ENCODE results near the gene ENTPD6. TPM values are rescaled to one million over a fixed set of nuclear protein-coding genes. Genes with fewer than 3 reads are reported as not detected.

ENTPD6 gene
- total and polyA plus RNA-seq, 2 of the 4 experiments (the other 2 are of a cell fraction): 61.1 to 98.6 TPM

- no peak overlapping the region for H3K9ac ChIP-seq (ENCODE audit: low read depth, low read length)
- no peak overlapping the region for H3K18ac ChIP-seq (ENCODE audit: low read depth, low read length)
- H3K9me3 ChIP-seq (ENCODE audit: control insufficient read depth, insufficient read depth, low read length): no peaks in the 10 kb centered on the region
- dilution Hi-C loops (cut with HindIII; ENCODE audit: low sequenced_read_pairs, unreplicated experiment): no loop called here
- peaks cover 6% of the 10 kb centered on the region; the same call in 1 of the 2 replicates for H3K9me1 ChIP-seq (ENCODE audit: insufficient read depth, low read length)
- H3K27ac ChIP-seq (ENCODE audit: insufficient read depth, low read length): no peak overlapping the region
- peaks cover 9 to 25% of the 10 kb centered on the region in 2 experiments for H3K79me1 ChIP-seq (ENCODE audit: low read depth in 1 of 2, low read length in 2 of 2)
- H4K91ac ChIP-seq (ENCODE audit: insufficient read depth, low read depth, low read length): no peak overlapping the region
- TF ChIP-seq CTCF (conservative IDR thresholded peaks at IDR 0.05; ENCODE audit: low read depth, low read length) (no peak), POLR2A (IDR thresholded peaks at IDR 0.05; ENCODE audit: low read depth, low read length) (no peak), CHD1 (IDR thresholded peaks at IDR 0.05; ENCODE audit: low read depth, low read length) (no peak), CEBPB (IDR thresholded peaks at IDR 0.05; ENCODE audit: low read depth, low read length) (no peak), RAD21 (IDR thresholded peaks at IDR 0.05; ENCODE audit: low read length) (no peak), SMC3 (IDR thresholded peaks at IDR 0.05; ENCODE audit: low read depth, low read length) (no peak), FOS (IDR thresholded peaks at IDR 0.05; ENCODE audit: low read depth, low read length) (no peak), MXI1 (IDR thresholded peaks at IDR 0.05; ENCODE audit: borderline replicate concordance, low read depth, low read length) (no peak), USF2 (IDR thresholded peaks at IDR 0.05; ENCODE audit: low read depth, low read length) (no peak), MAZ (IDR thresholded peaks at IDR 0.05; ENCODE audit: borderline replicate concordance, low read depth, low read length) (no peak), ELK1 (IDR thresholded peaks at IDR 0.05; ENCODE audit: borderline replicate concordance, low read depth, low read length) (no peak), RFX5 (IDR thresholded peaks at IDR 0.05; ENCODE audit: low read depth, low read length) (no peak), RCOR1 (IDR thresholded peaks at IDR 0.05; ENCODE audit: insufficient replicate concordance, low read length) (no peak), MAFK (IDR thresholded peaks at IDR 0.05; ENCODE audit: low read depth, low read length) (no peak)
- ATAC-seq (ENCODE audit: low read depth) (no peak), DNase-seq (no peak)
- H2BK5ac ChIP-seq (ENCODE audit: low read depth, low read length, poor library complexity, severe bottlenecking): no peak overlapping the region
- H3K14ac ChIP-seq (replicated peaks; ENCODE audit: low read depth, low read length): no peak overlapping the region
- H2BK15ac ChIP-seq (ENCODE audit: low read depth, low read length): no peak overlapping the region
- no peak overlapping the region for H4K8ac ChIP-seq (ENCODE audit: low read depth in 2 of 2, low read length in 2 of 2)
- H3K36me3 ChIP-seq (ENCODE audit: control insufficient read depth, insufficient read depth, low read length): peaks cover 70% of the 10 kb centered on the region
- in situ Hi-C loops (cut with MboI; ENCODE audit: low sequenced_read_pairs): loop anchor here (25.0 kb wide), 2 partner anchors 715 to 1635 kb away; partner anchors contain the start of gene CST3
- no TSS peak for BruUV-seq (replicated peaks)
- H3K4ac ChIP-seq (ENCODE audit: low read depth, low read length): no peak overlapping the region
- intact Hi-C loops (cut with micrococcal nuclease): no loop called here
- no peaks in the 10 kb centered on the region; the same call in none of the 2 replicates for H4K20me1 ChIP-seq (ENCODE audit: insufficient read depth, low read length)
- no peak overlapping the region for H3K4me3 ChIP-seq (ENCODE audit: insufficient read depth, low read depth, low read length)
- no peak overlapping the region for H3K4me2 ChIP-seq (ENCODE audit: low read depth, low read length)
- no peak overlapping the region for H2AFZ ChIP-seq (replicated peaks; ENCODE audit: low read length, poor library complexity)
- H4K5ac ChIP-seq (ENCODE audit: low read depth, low read length): no peak overlapping the region
- no peak overlapping the region for H3K23ac ChIP-seq (ENCODE audit: low read depth, low read length)
- ChIA-PET CTCF (no interaction called here), POLR2A (ENCODE audit: unreplicated experiment) (no interaction called here)
- no peak overlapping the region for H2BK120ac ChIP-seq (ENCODE audit: low read depth, low read length)
- no peak overlapping the region for H3K56ac ChIP-seq (ENCODE audit: extremely low read depth, insufficient read depth, low read length)
- no peak overlapping the region for H2BK20ac ChIP-seq (ENCODE audit: low read depth, low read length)
- no peak overlapping the region for H2AK9ac ChIP-seq (replicated peaks; ENCODE audit: low read depth, low read length, poor library complexity)
- no peaks in the 10 kb centered on the region for H3K27me3 ChIP-seq (ENCODE audit: control insufficient read depth, insufficient read depth, low read length)
- H3K4me1 ChIP-seq (ENCODE audit: control insufficient read depth, insufficient read depth, low read length): no peaks in the 10 kb centered on the region
- 90% methylated on average over 2 of the region's 19 CpGs; no CpG with 5 or more reads in 1 of the 2 experiments for WGBS, 2 experiments (ENCODE audit: extremely low coverage in 2 of 2, insufficient read length in 1 of 2)
- no peak overlapping the region for H2AK5ac ChIP-seq (ENCODE audit: low read depth, low read length)
These were observed 76.9 kb downstream of the ENTPD6 start for GRCh38 chr20:25272223-25273000.

All from IMR-90 (cell line).